ENCODE results near the gene ST6GALNAC6.

- TF ChIP-seq, protein P1, sequence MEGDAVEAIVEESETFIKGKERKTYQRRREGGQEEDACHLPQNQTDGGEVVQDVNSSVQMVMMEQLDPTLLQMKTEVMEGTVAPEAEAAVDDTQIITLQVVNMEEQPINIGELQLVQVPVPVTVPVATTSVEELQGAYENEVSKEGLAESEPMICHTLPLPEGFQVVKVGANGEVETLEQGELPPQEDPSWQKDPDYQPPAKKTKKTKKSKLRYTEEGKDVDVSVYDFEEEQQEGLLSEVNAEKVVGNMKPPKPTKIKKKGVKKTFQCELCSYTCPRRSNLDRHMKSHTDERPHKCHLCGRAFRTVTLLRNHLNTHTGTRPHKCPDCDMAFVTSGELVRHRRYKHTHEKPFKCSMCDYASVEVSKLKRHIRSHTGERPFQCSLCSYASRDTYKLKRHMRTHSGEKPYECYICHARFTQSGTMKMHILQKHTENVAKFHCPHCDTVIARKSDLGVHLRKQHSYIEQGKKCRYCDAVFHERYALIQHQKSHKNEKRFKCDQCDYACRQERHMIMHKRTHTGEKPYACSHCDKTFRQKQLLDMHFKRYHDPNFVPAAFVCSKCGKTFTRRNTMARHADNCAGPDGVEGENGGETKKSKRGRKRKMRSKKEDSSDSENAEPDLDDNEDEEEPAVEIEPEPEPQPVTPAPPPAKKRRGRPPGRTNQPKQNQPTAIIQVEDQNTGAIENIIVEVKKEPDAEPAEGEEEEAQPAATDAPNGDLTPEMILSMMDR (IDR thresholded peaks at IDR 0.05) = no peak
- no peak for TF ChIP-seq POLR2A (IDR thresholded peaks at IDR 0.05)
Measured at GRCh38 chr9:127936347-127936852, 37.0 kb upstream of the ST6GALNAC6 start.
